Progenitor cell of endocrine pancreas (in vitro differentiated cells): Measurements from ENCODE around the gene LMAN1L. TPM values are rescaled to one million over a fixed set of nuclear protein-coding genes. Genes with fewer than 3 reads are reported as not detected.

Experiments
- DNase-seq: peaks from one replicate; pipeline ENCODE4 v3.0.0; 2021; ENCODE audit warnings: low spot score; ENCODE audit not compliant: unreplicated experiment
- H3K27ac Mint-ChIP-seq: 2 replicates; pipeline ENCODE4 v1.8.0; 2021; ENCODE audit warnings: mild to moderate bottlenecking, moderate library complexity, mixed read lengths
- H3K27me3 Mint-ChIP-seq: 2 replicates; pipeline ENCODE4 v1.8.0; 2021; ENCODE audit warnings: mixed read lengths
- H3K36me3 Mint-ChIP-seq: 2 replicates; pipeline ENCODE4 v1.8.0; 2022; ENCODE audit warnings: mixed read lengths; ENCODE audit not compliant: insufficient read depth
- H3K4me1 Mint-ChIP-seq: 2 replicates; pipeline ENCODE4 v1.8.0; 2021; ENCODE audit warnings: low read depth, mixed read lengths
- H3K4me3 Mint-ChIP-seq: 2 replicates; pipeline ENCODE4 v1.8.0; 2021; ENCODE audit warnings: low read depth, mild to moderate bottlenecking, moderate library complexity, mixed read lengths
- H3K9me3 Mint-ChIP-seq: 2 replicates; pipeline ENCODE4 v1.8.0; 2021; ENCODE audit warnings: low read depth, mixed read lengths
- total RNA-seq: library from RNA; stranded (reverse); gene quantifications from 2 replicates; pipeline ENCODE4 v1.2.1, GENCODE V29; 2021
- TF ChIP-seq, protein P1 (sequence below): fragments of 200-600 bp; sonication (generic); IDR thresholded peaks from one replicate; pipeline ENCODE4 v1.5.0; 2021; ENCODE audit warnings: antibody characterized with exemption, mild to moderate bottlenecking; ENCODE audit not compliant: unreplicated experiment

The LMAN1L gene
- total RNA-seq, 1 donor from 2014 or later = not detected

GRCh38 chr15:74835312-74835823 lies 22.7 kb downstream of the LMAN1L start:
- H3K27ac Mint-ChIP-seq = peak overlapping the region; percentile 21
- peak; percentile 69 for DNase-seq

GRCh38 chr15:74836846-74837245 lies 24.2 kb downstream of the LMAN1L start:
- Mint-ChIP-seq H3K36me3 (peaks cover 2% of the 10 kb centered on the region), H3K4me1 (peaks cover 2% of the 10 kb centered on the region), H3K27me3 (no peaks in the 10 kb centered on the region), H3K27ac (no peak overlapping the region), H3K4me3 (no peak overlapping the region), H3K9me3 (no peaks in the 10 kb centered on the region)
- no peak for DNase-seq
- TF ChIP-seq, protein P1, sequence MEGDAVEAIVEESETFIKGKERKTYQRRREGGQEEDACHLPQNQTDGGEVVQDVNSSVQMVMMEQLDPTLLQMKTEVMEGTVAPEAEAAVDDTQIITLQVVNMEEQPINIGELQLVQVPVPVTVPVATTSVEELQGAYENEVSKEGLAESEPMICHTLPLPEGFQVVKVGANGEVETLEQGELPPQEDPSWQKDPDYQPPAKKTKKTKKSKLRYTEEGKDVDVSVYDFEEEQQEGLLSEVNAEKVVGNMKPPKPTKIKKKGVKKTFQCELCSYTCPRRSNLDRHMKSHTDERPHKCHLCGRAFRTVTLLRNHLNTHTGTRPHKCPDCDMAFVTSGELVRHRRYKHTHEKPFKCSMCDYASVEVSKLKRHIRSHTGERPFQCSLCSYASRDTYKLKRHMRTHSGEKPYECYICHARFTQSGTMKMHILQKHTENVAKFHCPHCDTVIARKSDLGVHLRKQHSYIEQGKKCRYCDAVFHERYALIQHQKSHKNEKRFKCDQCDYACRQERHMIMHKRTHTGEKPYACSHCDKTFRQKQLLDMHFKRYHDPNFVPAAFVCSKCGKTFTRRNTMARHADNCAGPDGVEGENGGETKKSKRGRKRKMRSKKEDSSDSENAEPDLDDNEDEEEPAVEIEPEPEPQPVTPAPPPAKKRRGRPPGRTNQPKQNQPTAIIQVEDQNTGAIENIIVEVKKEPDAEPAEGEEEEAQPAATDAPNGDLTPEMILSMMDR = no peak

More at GRCh38 chr15:74835312-74835823, 22.7 kb downstream of the LMAN1L start:
- Mint-ChIP-seq H3K9me3 (no peaks in the 10 kb centered on the region), H3K4me3 (no peak overlapping the region), H3K27me3 (peaks cover 3% of the 10 kb centered on the region), H3K4me1 (no peaks in the 10 kb centered on the region), H3K36me3 (peaks cover 2% of the 10 kb centered on the region)
- TF ChIP-seq, protein P1 = peak; percentile 75

- Mint-ChIP-seq H3K27ac (no peak overlapping the region), H3K4me3 (no peak overlapping the region), H3K9me3 (no peaks in the 10 kb centered on the region), H3K27me3 (no peaks in the 10 kb centered on the region), H3K4me1 (peaks cover 8% of the 10 kb centered on the region), H3K36me3 (peaks cover 2% of the 10 kb centered on the region)
- TF ChIP-seq, protein P1 = no peak
- DNase-seq = no peak
Measured at GRCh38 chr15:74837482-74838136, 25.0 kb downstream of the LMAN1L start.

- Mint-ChIP-seq H3K9me3 (no peaks in the 10 kb centered on the region), H3K27ac (no peak overlapping the region), H3K4me3 (no peak overlapping the region), H3K27me3 (no peaks in the 10 kb centered on the region), H3K36me3 (peaks cover 2% of the 10 kb centered on the region), H3K4me1 (peaks cover 8% of the 10 kb centered on the region)
- TF ChIP-seq, protein P1 = no peak
- no peak for DNase-seq
Measured at GRCh38 chr15:74838137-74838516, 25.5 kb downstream of the LMAN1L start.

- H3K4me1 Mint-ChIP-seq = peaks cover 10% of the 10 kb centered on the region
- no peaks in the 10 kb centered on the region for H3K9me3 Mint-ChIP-seq
- H3K27me3 Mint-ChIP-seq = no peaks in the 10 kb centered on the region
- H3K4me3 Mint-ChIP-seq = no peak overlapping the region
- TF ChIP-seq, protein P1 = no peak
- H3K27ac Mint-ChIP-seq = no peak overlapping the region
- H3K36me3 Mint-ChIP-seq = peaks cover 2% of the 10 kb centered on the region
- DNase-seq = no peak
Measured at GRCh38 chr15:74838746-74839525, 26.3 kb downstream of the LMAN1L start.
